Osteoblast (primary cell): ENCODE results near the gene LMO7. TPM values are rescaled to one million over a fixed set of nuclear protein-coding genes. Genes with fewer than 3 reads are reported as not detected.

Experiments used
- DNase-seq: peaks from one replicate; pipeline ENCODE4 v3.0.0; 2011; ENCODE audit warnings: low spot score, mixed read lengths; ENCODE audit not compliant: insufficient read length; ENCODE audit errors: missing footprints
- H2AFZ ChIP-seq: 2 replicates; pipeline ENCODE4 v1.6.0; 2011; ENCODE audit warnings: mild to moderate bottlenecking, low read length
- H3K27ac ChIP-seq: 2 replicates; pipeline ENCODE4 v1.5.1; 2011; ENCODE audit warnings: mild to moderate bottlenecking, low read depth, low read length, moderate library complexity
- H3K27me3 ChIP-seq: 2 replicates; pipeline ENCODE4 v1.6.0; 2012; ENCODE audit warnings: mild to moderate bottlenecking, control low read depth, inconsistent platforms, low read length, moderate library complexity; ENCODE audit not compliant: insufficient read depth
- H3K36me3 ChIP-seq: 2 replicates; pipeline ENCODE4 v1.5.1; 2011; ENCODE audit warnings: mild to moderate bottlenecking, low read length, control low read depth, moderate library complexity; ENCODE audit not compliant: insufficient read depth
- H3K4me1 ChIP-seq: 2 replicates; pipeline ENCODE4 v1.5.1; 2011; ENCODE audit warnings: mild to moderate bottlenecking, low read length, control low read depth, moderate library complexity; ENCODE audit not compliant: insufficient read depth
- H3K4me2 ChIP-seq: 2 replicates; pipeline ENCODE4 v1.6.0; 2011; ENCODE audit warnings: mild to moderate bottlenecking, low read length; ENCODE audit not compliant: insufficient read depth
- H3K4me3 ChIP-seq: fragments of 200-600 bp; sonication (generic); 3 replicates; pipeline ENCODE4 v1.5.1; 2012; ENCODE audit warnings: mild to moderate bottlenecking, low read length, inconsistent platforms; ENCODE audit not compliant: insufficient read depth
- H3K79me2 ChIP-seq: 2 replicates; pipeline ENCODE4 v1.6.0; 2012; ENCODE audit warnings: mild to moderate bottlenecking, low read length, control low read depth, inconsistent platforms; ENCODE audit not compliant: insufficient read depth
- H3K9me3 ChIP-seq: 2 replicates; pipeline ENCODE4 v1.5.1; 2011; ENCODE audit warnings: low read depth, low read length, control low read depth
- H4K20me1 ChIP-seq: 2 replicates; pipeline ENCODE4 v1.6.0; 2012; ENCODE audit warnings: mild to moderate bottlenecking, low read length, control low read depth; ENCODE audit not compliant: insufficient read depth
- total RNA-seq: library from RNA; depleted of rRNA; stranded (reverse); fragments of >200 nt; gene quantifications from 2 replicates; pipeline ENCODE4 v1.2.3, GENCODE V29; 2012
- TF ChIP-seq, protein P1 (sequence below): IDR thresholded peaks from 2 replicates; pipeline ENCODE4 v1.5.1; 2011; ENCODE audit warnings: mild to moderate bottlenecking, low read depth, low read length, moderate library complexity; ENCODE audit errors: extremely low read depth

Gene LMO7
- total RNA-seq, 1 donor, result 536 TPM

DNA sequence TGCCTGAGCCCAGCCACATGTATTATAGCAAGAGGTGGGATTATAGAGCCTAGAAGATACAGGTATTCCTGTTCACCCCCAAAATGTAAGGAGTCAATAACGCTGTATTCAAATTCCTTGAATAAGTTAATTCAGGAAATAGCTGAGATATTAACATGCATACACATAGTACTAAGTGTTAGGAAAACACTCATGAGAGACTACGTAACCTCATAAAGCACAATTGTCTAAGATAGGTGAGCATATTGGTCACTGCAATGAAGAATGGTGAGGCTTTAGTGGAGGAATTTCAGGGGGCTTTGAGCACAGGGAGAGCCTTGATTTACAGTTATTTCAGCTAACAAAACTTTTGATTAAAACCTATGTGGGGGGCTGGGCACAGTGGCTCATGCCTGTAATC lies 161.6 kb downstream of the LMO7 start:
- Histone ChIP-seq H3K9me3 (no peaks in the 10 kb centered on the region), H3K79me2 (peaks cover 93% of the 10 kb centered on the region), H3K4me1 (peaks cover 64% of the 10 kb centered on the region), H3K4me3 (no peak overlapping the region), H3K27me3 (no peaks in the 10 kb centered on the region), H3K36me3 (peaks cover 75% of the 10 kb centered on the region), H3K27ac (peak overlapping the region; percentile 20), H2AFZ (no peak overlapping the region), H3K4me2 (no peak overlapping the region), H4K20me1 (peaks cover 69% of the 10 kb centered on the region)
- DNase-seq, result no peak
- TF ChIP-seq, protein P1, sequence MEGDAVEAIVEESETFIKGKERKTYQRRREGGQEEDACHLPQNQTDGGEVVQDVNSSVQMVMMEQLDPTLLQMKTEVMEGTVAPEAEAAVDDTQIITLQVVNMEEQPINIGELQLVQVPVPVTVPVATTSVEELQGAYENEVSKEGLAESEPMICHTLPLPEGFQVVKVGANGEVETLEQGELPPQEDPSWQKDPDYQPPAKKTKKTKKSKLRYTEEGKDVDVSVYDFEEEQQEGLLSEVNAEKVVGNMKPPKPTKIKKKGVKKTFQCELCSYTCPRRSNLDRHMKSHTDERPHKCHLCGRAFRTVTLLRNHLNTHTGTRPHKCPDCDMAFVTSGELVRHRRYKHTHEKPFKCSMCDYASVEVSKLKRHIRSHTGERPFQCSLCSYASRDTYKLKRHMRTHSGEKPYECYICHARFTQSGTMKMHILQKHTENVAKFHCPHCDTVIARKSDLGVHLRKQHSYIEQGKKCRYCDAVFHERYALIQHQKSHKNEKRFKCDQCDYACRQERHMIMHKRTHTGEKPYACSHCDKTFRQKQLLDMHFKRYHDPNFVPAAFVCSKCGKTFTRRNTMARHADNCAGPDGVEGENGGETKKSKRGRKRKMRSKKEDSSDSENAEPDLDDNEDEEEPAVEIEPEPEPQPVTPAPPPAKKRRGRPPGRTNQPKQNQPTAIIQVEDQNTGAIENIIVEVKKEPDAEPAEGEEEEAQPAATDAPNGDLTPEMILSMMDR, result no peak

DNA sequence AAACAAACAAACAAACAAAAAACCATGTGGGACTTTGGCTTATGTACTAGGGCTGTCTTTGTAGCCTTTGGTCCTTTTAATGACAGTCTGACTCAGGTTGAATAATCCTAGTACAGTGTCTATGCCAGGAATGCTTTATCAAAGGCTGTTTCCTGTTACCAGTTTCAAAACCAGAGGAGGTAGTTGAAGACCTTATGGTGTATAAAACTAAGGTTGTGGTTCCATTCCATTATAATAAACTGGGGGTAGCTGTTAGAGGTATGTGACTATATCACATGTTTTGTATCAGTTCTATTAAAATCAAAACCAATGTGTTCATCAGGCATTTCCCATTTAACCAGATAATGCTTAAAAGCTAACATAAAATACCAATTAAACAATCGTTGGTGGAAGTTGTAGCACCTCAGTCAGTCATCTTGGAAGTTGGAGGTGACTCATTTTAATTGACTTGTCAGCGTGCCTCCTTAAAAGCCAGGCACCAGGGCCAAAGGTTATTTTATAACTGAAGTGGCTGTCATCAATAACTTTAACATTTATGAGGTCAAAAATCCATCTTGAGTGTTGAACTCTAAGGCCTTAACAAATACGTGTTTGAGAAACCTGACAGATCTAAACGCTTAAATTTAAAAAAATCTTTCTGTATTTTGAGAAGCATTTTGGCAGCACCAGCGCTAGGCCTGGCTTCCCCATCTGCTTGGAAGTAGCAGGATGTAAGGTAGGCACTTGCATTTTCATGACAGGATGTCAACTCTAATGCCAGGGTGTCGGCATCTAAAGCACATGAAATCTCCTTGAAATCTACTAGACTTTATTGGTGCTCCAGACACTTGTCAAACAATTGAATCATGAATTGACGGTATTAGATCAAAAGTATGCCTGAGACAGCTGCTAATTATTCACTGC lies 162.5 kb downstream of the LMO7 start:
- Histone ChIP-seq H4K20me1 (peaks cover 71% of the 10 kb centered on the region), H3K27ac (no peak overlapping the region), H3K79me2 (peaks cover 92% of the 10 kb centered on the region), H3K4me2 (no peak overlapping the region), H3K4me3 (no peak overlapping the region), H3K9me3 (no peaks in the 10 kb centered on the region), H3K4me1 (peaks cover 65% of the 10 kb centered on the region), H2AFZ (no peak overlapping the region), H3K36me3 (peaks cover 83% of the 10 kb centered on the region), H3K27me3 (no peaks in the 10 kb centered on the region)
- TF ChIP-seq, protein P1, result no peak
- no peak for DNase-seq

DNA sequence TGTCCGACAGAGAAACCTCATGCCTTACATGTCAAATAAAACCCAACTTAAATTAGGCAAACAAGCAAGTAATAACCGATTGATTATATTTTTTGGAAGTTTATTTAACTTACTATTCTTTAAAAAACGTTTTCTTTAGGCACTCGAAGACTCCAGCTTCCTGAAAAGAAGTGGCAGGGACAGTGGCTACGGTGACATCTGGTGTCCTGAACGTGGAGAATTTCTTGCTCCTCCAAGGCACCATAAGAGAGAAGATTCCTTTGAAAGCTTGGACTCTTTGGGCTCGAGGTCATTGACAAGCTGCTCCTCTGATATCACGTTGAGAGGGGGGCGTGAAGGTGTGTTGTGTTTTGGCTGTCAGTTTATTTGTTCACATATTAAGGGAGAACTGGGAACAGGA lies 164.4 kb downstream of the LMO7 start:
- Histone ChIP-seq H2AFZ (no peak overlapping the region), H3K36me3 (peaks cover 97% of the 10 kb centered on the region), H3K4me2 (peak overlapping the region; percentile 9), H3K27ac (peak overlapping the region; percentile 65), H3K27me3 (no peaks in the 10 kb centered on the region), H3K79me2 (peaks cover 92% of the 10 kb centered on the region), H3K4me1 (peaks cover 74% of the 10 kb centered on the region), H3K4me3 (no peak overlapping the region), H4K20me1 (peaks cover 73% of the 10 kb centered on the region), H3K9me3 (no peaks in the 10 kb centered on the region)
- TF ChIP-seq, protein P1, result no peak
- DNase-seq, result no peak

DNA sequence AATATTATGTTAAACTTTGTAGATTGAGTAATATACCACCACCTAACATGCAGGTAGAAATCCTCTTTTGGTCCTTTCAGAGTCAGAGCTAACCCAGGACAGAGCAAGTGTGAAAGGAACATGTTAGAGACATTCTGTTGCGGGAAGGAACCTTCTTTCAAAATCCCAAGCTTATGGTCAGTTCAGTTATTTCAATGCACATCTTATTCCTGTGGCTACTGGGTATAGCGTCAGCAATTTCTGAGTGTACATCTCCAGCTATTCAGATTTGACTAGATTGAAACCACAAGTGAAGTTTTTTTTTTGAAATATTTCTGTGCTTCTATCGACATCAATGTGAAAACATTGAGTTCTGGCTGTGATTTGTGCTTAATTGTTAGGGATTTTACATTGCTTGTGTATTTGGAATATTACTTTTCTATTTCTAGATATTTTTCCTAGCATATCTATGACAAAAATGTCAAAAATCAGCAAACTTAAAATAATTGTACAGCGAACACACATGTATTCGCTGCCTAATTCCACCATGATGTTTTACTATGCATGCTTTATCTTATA lies 165.3 kb downstream of the LMO7 start:
- no peaks in the 10 kb centered on the region for H3K27me3 ChIP-seq
- TF ChIP-seq, protein P1, result no peak
- H3K36me3 ChIP-seq, result peaks cover 97% of the 10 kb centered on the region
- peak overlapping the region; percentile 6 for H3K4me2 ChIP-seq
- H3K27ac ChIP-seq, result peak overlapping the region; percentile 65
- peaks cover 73% of the 10 kb centered on the region for H4K20me1 ChIP-seq
- no peak overlapping the region for H2AFZ ChIP-seq
- peaks cover 74% of the 10 kb centered on the region for H3K4me1 ChIP-seq
- no peak for DNase-seq
- H3K4me3 ChIP-seq, result no peak overlapping the region
- H3K9me3 ChIP-seq, result no peaks in the 10 kb centered on the region
- H3K79me2 ChIP-seq, result peaks cover 92% of the 10 kb centered on the region
